Left colon (tissue), 2 donors: ENCODE data around the gene ST3GAL2. TPM values are rescaled to one million over a fixed set of nuclear protein-coding genes. Genes with fewer than 3 reads are reported as not detected.
"Not testable (repeated sequence)": the region's sequence is repeated elsewhere in the genome, so short reads cannot be mapped to it uniquely, and the experiment has no call there.

Experiments used
- ATAC-seq: fragments of 200-7000 bp; cut with Tn5 transposase; one replicate; pipeline ENCODE4 v1.9.1; 2020; ENCODE audit warnings: mild to moderate bottlenecking, moderate library complexity
- DNase-seq, 2 donors: peaks; one replicate each; pipeline ENCODE4 v3.0.0-alpha.2; 2020
- intact Hi-C, 2 donors: fragments of 100-400 bp; cut with DNase I in 1 of 2; cut with micrococcal nuclease in 1 of 2; formaldehyde crosslinking; loops; one replicate each; pipeline versions ENCODE4 v1.11.2 to v1.14.0; 2022; cut with DNase I, micrococcal nuclease
- total RNA-seq, 2 donors: library from RNA; stranded (reverse); fragmentation: NEBNext Ultra II Directional; extraction: Animal tissue kit (Norgen Biotek cat#: 25700); gene quantifications; one replicate each; pipeline ENCODE4 v1.2.1, GENCODE V29; 2021
- donor health status: DM: no; HTN: no; CAD: no.
- donor health status: DM: yes; HTN: yes; CAD: no.

The ST3GAL2 gene
- total RNA-seq, 2 donors from 2014 or later, result 6.0 to 8.7 TPM

DNA sequence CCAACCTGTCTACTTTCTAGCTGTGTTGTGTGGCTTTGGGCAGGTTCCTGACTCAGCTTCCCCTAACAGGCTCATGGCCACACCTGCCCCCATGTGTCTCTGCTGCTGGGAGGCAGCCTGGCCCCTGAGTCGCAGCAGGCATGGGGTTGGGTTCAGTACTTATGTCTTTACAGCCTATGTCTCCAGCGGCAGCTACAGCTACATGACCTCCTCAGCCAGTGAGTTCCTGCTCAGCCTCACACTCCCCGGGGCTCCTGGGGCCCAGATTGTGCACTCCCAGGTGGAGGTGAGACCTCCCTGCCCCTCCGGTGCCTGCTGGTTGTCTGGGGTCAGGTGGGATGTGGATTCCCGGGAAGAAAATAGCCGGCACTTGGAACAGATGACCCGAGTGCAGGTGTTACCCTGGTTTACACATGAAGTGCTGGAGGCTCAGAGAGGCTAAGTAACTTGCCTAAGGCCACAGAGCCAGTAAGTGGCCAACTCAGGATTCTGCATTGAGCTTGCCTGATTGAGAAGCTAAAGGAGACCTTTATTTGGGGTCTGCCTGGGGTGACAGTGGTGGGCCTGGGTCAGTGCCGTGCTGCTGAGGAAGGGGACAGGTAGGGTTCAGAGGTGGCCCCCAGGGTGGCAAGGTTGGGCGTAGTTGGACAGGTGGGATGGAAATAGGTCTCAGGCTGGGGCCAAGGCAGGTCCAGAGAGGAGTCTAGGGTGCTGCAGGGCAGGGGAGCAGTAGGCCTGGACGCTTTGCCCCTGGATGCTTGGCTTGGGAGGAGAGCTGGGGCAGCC is 31.4 kb upstream of the ST3GAL2 start:
- no peak for ATAC-seq

DNA sequence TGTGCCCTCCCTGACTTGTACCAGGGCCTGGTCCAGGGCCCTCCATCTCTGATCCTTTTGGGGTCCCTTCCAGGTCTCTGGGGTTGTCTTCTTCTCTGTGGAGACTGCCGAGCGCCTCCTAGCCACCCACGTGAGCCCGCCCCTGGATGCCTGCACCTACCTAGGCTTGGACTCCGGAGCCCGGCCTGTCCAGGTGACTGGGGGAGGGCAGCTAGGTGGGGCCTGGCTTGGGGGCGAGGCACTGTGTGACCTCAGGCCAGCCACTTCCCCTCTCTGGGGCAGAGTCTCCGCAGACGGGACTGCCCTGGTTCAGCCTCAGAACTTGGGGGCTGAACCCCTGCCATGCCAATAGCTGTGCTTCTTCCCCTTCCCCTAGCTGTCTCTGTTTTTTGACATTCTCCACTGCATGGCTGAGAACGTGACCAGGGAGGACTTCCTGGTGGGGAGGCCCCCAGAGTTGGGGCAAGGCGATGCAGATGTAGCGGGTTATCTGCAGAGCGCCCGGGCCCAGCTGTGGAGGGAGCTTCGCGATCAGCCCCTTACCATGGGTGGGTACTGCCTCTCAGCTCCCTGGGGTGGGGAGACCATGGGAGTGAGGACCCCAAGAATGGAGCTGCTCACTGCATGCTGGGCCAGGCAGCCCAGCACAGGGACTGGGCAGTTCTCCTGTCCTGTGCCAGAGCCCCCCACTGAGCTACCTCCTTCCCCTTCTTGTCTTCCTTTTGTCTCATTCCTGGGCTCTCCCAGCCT is 30.1 kb upstream of the ST3GAL2 start:
- intact Hi-C loops, result no loop called here
- ATAC-seq (no peak), DNase-seq (no peak)

More for the DNA sequence above, 31.4 kb upstream of the ST3GAL2 start:
- intact Hi-C loops, result no loop called here
- DNase-seq, result no peak

DNA sequence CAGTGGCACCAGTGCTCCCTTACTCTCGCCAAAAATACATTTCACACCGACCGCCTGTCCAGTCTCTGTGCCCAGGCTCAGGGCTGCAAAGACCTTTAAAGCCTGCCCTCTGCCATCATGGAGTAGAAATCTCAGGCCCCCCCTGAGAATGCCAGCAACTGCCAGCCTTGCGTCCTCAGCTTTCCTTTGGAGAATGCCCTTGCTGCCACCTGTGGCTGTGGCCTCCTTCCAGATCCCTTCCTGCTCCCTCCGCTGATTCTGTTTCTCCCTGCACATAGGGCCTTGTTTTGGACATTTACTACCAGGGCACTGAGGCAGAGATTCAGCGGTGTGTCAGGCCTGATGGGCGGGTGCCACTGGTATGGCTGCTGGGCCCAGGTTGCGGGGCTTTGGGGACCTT is 28.7 kb upstream of the ST3GAL2 start:
- ATAC-seq, result no peak
- DNase-seq, result no peak
- intact Hi-C loops, result no loop called here

DNA sequence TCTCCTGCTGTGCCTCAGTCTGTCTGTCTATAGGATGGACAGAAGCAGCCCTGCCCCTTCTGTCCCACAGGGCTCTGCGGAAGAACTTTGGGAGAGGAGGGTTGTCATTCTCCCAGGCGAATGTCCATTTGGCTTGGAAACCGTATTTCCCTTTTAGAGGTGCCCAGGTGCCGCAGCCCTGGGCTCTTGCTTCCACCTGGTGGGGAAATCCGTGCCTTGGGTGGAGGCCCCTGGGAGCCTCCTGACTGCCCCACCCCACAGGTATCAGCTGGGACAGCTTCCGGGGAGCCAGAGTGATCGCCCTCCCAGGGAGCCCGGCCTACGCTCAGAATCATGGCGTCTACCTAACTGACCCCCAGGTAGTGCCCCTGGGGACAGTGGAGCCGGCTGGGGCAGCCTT is 28.2 kb upstream of the ST3GAL2 start:
- intact Hi-C loops, result no loop called here
- DNase-seq (no peak), ATAC-seq (peak; percentile 72)

DNA sequence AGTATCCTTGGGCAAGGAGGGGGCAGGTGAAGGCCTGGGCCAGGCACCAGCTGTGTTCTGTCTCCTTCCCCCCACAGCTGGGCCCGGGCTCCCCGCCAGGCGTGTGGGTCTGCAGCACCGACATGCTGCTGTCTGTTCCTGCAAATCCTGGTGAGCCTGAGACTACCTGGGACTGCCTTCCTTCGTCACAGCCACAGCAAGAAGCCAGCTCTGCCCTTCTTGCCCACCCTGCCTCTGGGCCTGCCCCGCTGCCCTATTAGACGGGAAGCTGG is 27.8 kb upstream of the ST3GAL2 start:
- DNase-seq, result no peak
- intact Hi-C loops, result no loop called here
- ATAC-seq, result no peak

DNA sequence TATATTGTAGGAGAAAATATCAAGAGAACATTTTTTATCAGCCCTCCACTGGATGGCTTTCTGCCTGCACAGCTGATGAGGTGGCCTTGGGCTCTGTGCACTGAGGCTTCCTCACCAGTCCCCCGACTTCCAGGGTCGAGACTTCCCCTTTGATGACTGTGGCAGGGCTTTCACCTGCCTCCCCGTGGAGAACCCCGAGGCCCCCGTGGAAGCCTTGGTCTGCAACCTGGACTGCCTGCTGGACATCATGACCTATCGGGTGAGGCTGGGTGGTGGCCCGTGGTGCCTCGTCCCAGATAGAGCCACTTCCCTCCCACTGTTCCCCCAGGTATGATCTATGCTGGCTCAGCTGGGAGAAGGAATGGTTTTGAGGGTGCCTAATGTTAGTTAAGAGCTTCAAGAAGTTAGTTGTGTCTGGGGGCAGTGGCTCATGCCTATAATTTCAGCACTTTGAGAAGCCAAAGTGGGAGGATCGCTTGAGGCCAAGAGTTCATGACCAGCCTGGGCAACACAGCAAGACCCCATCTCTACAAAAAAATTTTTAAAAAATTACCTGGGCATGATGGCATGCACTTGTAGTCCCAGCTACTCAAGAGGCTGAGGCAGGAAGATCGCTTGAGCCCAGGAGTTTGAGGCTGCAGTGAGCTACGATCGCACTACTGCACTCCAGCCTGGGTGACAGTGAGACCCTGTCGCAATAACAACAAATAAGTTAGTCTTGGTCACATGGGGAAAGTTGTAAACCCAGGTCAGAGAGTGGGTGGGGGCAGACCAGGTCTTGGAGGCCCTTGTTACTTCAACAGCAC is 27.3 kb upstream of the ST3GAL2 start:
- ATAC-seq, result no peak

DNA sequence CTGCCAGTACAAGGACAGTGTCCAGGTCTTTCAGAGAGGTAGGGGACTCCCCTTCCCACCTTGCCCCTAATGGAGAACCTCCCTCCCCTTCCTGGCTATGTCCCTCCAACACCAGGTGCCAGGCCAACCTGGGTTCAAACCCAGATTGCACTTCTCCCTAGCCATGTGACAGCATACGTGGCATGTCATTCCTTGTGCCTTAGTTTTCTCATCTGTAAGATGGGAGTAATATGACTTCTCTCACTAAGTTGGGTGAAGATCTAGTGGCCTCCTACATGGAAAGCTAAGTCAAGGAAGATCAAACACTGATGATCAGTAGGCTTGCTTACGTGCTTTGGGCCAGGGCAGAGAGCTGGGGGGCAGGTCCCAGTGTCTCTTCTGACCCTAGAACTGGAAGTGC is 24.3 kb upstream of the ST3GAL2 start:
- ATAC-seq (no peak), DNase-seq (no peak)
- intact Hi-C loops, result no loop called here

More for the DNA sequence above, 27.3 kb upstream of the ST3GAL2 start:
- DNase-seq, result no peak
- intact Hi-C loops, result no loop called here

DNA sequence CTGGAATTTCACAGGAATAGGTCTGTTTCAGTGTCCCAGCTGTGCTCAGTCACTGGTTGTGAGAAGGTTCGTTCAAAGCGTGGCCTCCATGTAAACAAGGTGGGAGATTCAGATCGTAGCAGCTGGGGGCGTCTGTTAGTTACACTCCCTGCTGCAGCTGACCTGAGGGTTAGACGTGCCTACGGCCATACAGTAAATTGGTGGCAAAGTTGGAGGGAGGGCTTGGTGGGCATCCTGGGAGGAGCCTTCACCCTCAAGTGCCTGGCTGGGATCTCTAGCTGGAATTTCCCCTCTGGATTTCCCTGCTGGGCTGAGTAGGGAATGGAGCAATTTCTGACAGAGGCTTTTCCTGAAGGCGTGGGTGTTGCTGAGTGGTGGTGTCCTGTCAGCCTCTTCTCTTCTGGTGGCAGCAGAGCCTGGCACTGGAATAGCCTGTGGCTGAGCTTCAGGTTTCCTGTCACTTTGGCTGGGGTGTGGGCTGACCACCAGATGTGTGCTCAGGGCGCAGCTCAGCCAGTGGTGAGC is 21.9 kb upstream of the ST3GAL2 start:
- DNase-seq (no peak), ATAC-seq (no peak)
- intact Hi-C loops, result no loop called here

DNA sequence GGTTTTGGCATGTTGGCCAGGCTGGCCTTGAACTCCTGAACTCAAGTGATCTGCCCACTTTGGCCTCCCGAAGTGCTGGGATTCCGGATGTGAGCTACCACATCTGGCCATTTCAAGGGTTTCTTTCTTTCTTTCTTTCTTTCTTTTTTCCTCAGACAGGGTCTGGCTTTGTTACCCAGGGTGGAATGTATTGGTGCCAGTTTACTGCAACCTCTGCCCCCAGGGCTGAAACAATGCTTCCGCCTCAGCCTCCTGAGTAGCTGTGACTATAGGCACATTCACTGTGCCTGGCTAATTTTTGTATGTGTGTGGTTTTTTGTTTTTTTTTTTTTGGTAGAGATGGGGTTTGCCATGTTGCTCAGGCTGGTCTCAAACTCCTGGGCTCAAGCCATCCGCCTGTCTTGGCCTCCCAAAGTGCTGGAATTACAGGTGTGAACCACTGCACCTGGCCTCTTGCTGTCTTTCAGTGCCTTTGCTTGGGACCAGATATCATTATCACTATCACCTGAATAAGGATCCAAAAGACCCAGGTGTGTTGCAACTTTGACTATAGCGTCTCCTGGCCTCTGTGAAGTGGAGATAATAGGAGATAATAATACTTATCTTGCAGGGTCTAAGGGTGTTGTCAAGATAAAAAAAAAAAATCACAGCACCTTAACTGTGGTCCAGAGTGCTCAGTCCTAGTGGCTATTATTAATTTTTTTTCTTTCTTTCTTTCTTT is 18.7 kb upstream of the ST3GAL2 start:
- DNase-seq (no peak), ATAC-seq (no peak)
- intact Hi-C loops, result loop anchor here in 1 of 2 donors (10.0 kb wide), 1 partner anchor 63 kb away; no protein-coding TSS in a partner anchor

DNA sequence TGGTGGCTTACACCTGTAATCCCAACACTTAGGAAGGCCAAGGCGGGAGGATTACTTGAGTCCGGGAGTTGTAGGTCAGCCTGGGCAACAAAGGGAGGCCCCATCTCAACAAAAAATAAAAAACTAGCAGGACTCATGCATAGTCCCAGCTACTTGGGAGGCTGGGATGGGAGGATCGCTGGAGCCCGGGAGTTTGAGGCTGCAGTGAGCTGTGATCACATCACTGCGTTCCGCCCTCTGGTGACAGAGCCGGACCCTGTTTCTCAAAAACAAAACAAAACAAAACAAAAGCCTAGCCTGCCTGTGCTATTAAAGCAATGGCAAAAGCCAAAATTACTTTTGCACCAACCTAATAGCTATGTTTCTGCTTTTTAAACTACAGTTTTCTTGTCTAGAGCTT is 17.0 kb upstream of the ST3GAL2 start:
- intact Hi-C loops, result loop anchor here in 1 of 2 donors (10.0 kb wide), 1 partner anchor 61 kb away; no protein-coding TSS in a partner anchor
- no peak for ATAC-seq
- DNase-seq, result no peak

DNA sequence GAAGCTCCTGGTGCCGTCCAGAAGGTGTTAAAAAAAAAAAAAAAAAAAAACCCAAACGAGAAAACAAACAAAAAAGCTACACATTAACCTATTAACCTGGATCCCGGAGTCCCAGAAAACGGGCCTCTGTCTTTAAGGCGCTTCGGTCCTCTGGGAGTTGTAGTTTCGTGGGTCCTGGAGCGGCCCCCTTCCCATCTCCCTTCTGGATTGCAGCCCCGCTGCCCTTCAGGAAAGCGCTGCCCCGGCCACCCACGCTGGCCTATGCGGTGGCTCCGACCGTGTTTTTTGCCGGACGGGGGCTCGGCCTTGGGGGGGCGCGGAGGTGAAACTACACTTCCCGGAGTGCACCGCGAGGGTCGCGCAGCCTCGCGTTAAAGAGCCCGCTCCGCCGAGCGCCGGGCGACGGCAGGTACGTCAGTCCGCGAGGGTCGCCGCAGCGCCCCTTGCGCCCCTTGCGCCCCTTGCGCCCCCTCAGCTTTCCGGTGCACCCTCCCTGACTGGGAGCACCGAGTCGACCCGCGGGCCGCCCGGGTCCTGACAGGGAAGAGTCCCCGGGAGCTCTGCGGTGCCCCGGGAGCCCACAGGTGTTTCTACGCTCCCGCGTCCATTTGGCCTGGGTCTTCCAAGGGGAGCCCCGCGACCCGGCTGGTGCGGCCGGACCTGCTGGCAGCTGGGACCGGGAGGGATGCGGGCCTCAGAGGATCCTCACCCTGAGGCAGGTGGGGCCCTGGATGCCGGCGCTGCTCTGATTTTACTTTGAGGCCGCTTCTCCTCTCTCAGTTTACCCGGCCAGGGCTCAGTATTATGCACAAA is 15.5 kb upstream of the ST3GAL2 start, which contains the start of gene FCSK:
TSS of gene FCSK (plus strand) at position 374 of the 813 bp plus-strand sequence. CDS start 8,596 bp downstream, outside the sequence.
- peak; percentile 55 to 84 for DNase-seq
- intact Hi-C loops, result loop anchor here in 1 of 2 donors (10.0 kb wide), 1 partner anchor 60 kb away; no protein-coding TSS in a partner anchor

DNA sequence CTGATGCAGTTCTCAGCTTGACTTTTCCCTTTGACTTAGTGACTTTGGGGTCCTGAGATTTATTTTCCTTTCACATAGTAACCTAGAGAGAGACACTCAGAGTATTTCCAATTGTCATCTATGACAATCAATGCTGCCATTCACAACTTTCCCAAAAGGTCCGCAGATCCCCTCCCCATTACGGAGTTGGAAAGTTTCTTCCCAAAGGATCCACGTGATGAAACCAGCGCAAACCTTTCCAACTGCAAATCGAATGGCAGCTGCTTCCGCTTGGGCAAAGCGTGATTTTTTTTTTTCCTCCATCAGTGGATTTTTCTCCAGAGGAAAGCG is 15.0 kb upstream of the ST3GAL2 start:
- ATAC-seq, result no peak
- intact Hi-C loops, result loop anchor here in 1 of 2 donors (10.0 kb wide), 1 partner anchor 59 kb away; no protein-coding TSS in a partner anchor
- no peak for DNase-seq

More for the DNA sequence above, 15.5 kb upstream of the ST3GAL2 start, which contains the start of gene FCSK:
- peak; percentile 87 for ATAC-seq

DNA sequence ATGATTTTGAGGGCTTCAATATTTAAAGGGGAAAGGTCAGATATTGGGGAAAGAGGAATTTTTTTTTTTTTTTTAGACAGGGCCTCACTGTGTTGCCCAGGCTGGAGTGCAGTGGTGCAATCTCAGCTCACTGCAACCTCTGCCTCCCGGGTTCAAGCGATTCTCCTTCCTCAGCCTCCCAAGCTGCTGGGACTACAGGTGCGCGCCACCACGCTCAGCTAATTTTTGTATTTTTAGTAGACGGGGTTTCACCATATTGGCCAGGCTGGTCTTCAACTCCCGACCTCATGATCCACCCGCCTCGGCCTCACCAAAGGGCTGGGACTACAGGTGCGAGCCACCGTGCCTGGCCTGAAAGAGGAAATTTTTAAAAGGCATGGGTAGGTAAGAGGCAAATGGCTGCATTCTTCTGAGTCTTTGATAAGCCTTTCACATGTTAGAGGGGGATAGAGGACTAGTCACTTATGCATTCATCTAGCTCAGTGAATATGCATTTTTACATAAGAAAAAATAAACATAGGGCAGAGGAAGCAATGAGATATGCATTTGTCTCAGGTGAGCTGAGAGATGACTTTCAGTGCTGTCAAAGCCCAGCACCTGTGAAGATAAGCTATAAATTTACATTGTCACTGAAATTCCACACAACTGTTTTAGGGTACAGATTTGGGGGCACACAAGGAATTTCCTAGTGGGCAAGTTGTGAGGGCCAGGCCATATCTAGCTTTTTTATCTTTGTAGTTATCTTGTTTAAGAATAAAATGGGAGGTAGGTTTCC is 14.4 kb upstream of the ST3GAL2 start:
- no peak for ATAC-seq
- intact Hi-C loops, result loop anchor here in 1 of 2 donors (10.0 kb wide), 1 partner anchor 59 kb away; no protein-coding TSS in a partner anchor
- no peak for DNase-seq

DNA sequence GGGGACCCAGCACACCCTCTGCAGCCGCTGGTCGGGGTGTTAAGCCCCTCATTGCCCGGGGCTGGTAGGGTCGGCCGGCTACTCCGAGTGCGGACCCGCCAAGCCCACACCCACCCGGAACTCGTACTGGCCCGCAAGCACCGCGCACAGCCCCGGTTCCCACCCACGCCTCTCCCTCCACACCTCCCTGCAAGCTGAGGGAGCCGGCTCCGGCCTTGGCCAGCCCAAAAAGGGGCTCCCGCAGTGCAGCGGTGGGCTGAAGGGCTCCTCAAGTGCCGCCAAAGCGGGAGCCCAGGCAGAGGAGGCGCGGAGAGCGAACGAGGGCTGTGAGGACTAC is 12.1 kb upstream of the ST3GAL2 start:
- not testable (repeated sequence) for ATAC-seq, DNase-seq
- intact Hi-C loops, result loop anchor here in 1 of 2 donors (10.0 kb wide), 1 partner anchor 56 kb away; no protein-coding TSS in a partner anchor

DNA sequence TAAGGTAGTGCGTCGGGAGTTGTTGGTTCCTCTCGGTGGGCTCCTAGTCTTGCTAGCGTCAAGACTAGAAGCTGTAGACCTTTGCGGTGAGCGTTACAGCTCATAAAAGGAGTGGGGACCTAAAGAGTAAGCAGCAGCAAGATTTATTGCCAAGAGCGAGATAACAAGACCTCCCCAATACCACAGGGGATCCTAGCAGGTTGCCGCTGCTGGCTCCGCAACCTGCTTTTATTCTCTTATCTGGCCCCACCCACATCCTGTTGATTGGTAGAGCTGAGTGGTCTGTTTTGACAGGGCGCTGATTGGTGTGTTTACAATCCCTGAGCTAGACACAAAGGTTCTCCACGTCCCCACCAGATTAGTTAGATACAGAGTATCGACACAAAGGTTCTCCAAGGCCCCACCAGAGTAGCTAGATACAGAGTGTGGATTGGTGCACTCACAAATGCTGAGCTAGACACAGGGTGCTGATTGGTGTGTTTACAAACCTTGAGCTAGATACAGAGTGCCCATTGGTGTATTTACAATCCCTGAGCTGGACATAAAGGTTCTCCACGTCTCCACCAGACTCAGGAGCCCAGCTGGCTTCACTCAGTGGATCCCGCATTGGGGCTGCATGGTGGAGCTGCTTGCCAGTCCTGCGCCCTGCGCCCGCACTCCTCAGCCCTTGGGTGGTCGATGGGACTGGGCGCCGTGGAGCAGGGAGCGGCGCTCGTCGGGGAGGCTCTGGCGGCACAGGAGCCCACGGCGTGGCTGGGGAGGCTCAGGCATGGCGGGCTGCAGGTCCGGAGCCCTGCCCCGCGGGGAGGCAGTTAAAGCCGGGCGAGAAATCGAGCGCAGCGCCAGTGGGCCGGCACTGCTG is 11.5 kb upstream of the ST3GAL2 start:
- not testable (repeated sequence) for ATAC-seq, DNase-seq
- intact Hi-C loops, result loop anchor here in 1 of 2 donors (10.0 kb wide), 1 partner anchor 56 kb away; no protein-coding TSS in a partner anchor

DNA sequence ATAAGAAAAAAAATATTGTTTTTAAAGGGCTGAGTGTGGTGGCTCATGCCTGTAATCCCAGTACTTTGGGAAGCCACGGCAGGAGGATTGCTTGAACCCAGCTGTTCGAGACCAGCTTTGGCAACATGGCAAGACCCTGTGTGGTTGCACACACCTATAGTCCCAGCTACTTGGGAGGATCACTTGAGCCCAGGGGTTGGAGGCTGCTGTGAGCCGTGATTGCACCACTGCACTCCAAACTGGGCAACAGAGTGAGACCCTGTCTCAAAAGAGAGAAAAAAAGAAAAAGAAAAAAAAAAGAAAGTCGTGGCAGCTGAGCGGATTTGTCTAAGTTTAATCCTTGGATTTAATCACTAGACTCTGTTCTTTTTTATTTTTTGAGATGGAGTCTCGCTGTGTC is 9.2 kb upstream of the ST3GAL2 start:
- DNase-seq (no peak), ATAC-seq (no peak)
- intact Hi-C loops, result no loop called here
